Fibroblast of villous mesenchyme (primary cell): ENCODE measurements around the gene DEGS2. TPM values are rescaled to one million over a fixed set of nuclear protein-coding genes. Genes with fewer than 3 reads are reported as not detected.
"Not testable (repeated sequence)": the region's sequence is repeated elsewhere in the genome, so short reads cannot be mapped to it uniquely, and the experiment has no call there.

Experiments
- DNase-seq: peaks from one replicate; pipeline ENCODE4 v3.0.0-alpha.2; 2010; ENCODE audit warnings: low read depth
- H3K4me3 ChIP-seq: 2 replicates; pipeline ENCODE4 v1.5.1; 2011; ENCODE audit warnings: low read depth, mild to moderate bottlenecking, low read length
- CTCF ChIP-seq: IDR thresholded peaks from 2 replicates; pipeline ENCODE4 v1.5.1; 2012; ENCODE audit warnings: low read depth, mild to moderate bottlenecking, low read length; ENCODE audit not compliant: insufficient read depth
- total RNA-seq: library from RNA; depleted of rRNA; stranded (reverse); fragments of >200 nt; gene quantifications from 2 replicates; pipeline ENCODE4 v1.2.3, GENCODE V29; 2012

DEGS2 gene
- not detected in 2 replicates for total RNA-seq

DNA sequence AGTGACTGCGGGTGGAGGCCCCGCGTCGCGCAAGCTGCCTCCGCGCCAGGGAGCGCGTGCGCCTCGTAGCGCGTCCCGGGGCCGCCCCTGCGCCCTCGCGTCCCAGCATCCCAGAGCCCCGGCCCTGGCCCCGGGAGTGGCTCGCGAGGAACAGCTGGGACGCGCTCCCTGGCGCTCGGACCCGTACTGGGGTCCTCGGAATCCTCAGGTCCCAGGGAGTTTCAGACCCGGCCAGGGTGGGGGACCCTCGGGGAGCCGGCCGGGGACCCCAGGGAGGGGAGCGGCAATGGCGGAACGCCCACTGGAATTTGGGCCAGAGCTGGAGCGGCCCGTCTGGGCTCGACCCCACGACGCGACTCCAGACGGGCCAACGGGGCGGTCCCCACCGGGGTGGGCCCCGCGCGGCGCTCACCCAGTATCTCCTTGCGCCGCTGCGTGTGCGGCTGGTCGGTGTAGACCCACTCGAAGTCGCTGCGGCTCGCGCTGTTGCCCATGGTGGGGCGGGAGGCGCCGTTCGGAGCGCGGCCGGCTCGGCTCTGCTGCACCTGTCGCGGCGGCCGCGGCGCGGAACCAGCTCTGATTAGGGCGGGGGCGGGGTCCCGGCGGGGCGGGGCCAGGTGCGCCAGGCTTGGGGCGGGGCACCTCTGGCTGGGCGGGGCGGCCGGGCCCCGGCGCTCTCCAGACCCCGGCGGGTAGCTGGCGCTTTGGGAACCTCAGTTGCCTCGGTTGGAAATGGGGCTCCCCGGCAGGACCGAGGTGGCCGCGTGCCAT lies at the start of gene DEGS2:
TSS of gene DEGS2 (minus strand) at position 552 of the 771 bp plus-strand sequence. CDS start at position 494, 58 bp downstream.
- H3K4me3 ChIP-seq = no peak within 1 kb of the TSS
- no peak for TF ChIP-seq CTCF
- DNase-seq = no peak

DNA sequence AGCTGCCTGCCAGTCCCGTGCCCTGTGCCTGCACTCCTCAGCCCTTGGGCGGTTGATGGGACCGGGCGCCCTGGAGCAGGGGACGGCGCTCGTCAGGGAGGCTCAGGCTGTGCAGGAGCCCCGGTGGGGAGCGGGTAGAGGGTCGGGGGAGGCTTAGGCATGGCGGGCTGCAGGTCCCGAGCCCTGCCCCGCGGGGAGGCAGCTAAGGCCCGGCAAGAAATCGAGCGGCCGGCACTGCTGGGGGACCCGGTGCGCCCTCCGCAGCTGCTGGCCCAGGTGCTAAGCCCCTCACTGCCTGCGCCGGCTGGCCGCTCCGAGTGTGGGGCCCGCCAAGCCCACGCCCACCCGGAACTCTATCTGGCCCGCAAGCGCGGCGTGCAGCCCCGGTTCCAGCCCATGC lies 48.7 kb upstream of the DEGS2 start:
- DNase-seq, H3K4me3 ChIP-seq: not testable (repeated sequence)

- DNase-seq, H3K4me3 ChIP-seq: not testable (repeated sequence)
Measured at GRCh38 chr14:100207588-100207987, 48.1 kb upstream of the DEGS2 start.

- H3K4me3 ChIP-seq, DNase-seq: not testable (repeated sequence)
Measured at GRCh38 chr14:100204835-100205167, 45.4 kb upstream of the DEGS2 start.

- H3K4me3 ChIP-seq = no peak overlapping the region
- TF ChIP-seq CTCF = no peak
- peak; percentile 90 for DNase-seq
Measured at GRCh38 chr14:100203962-100204834, 44.8 kb upstream of the DEGS2 start.

- TF ChIP-seq CTCF = no peak
- no peak overlapping the region for H3K4me3 ChIP-seq
Measured at GRCh38 chr14:100203146-100203545, 43.7 kb upstream of the DEGS2 start.

GRCh38 chr14:100202712-100203111 lies 43.3 kb upstream of the DEGS2 start:
- no peak overlapping the region for H3K4me3 ChIP-seq
- no peak for DNase-seq
- no peak for TF ChIP-seq CTCF

More at GRCh38 chr14:100203146-100203545, 43.7 kb upstream of the DEGS2 start:
- DNase-seq = no peak

GRCh38 chr14:100201701-100202100 lies 42.3 kb upstream of the DEGS2 start:
- no peak for DNase-seq
- no peak for TF ChIP-seq CTCF
- no peak overlapping the region for H3K4me3 ChIP-seq
